ENCODE data around the gene NSMCE4A.
A peak's percentile ranks its signal among the peaks of the same experiment; 100 is the strongest.

NSMCE4A gene

DNA sequence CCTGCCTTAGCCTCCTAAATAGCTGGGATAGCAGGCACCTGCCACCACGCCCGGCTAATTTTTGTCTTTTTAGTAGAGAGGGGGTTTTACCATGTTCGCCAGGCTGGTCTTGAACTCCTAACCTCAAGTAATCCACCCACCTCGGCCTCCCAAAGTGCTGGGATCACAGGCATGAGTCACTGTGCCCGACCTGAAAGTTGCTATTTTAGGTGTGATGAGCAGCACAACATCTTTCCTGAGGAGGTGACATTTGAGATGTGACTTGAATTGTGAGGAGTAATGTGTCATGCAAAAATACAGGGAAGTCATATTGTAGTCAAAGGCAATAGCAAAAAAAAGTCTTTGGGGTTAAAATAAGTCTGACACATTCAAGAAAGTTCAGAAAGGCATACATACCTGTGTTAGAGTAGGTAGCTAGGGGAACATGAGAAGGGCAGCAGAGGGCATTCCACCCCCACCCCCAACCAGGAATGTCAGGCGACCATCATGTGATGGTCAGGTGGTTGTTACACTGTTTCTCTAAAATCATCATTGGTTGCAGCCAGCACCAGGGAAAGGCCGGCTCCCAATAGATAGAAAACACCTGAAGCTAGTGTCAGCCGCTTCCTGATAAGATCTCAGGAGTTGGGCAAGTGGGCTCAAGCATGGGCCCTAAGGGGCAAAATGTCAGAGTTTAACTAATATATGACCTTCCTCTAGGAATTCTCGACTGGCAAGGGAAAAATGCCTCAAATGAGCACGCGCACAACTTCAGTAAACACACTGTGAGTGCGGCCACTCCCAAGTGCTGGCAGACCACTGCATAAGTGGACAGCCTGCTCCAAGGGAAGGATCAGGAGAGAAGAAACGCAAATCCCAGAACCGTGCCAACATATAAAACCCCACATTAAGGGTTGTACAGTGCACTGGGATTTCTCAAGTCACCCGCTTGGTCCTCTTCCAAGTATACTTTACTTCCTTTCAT, 13.6 kb upstream of the NSMCE4A start, which contains the start of gene TACC2:
TACC2 (plus strand) TSS at position 803 of the 964 bp plus-strand sequence. CDS start 32,819 bp downstream, outside the sequence.
- no peak for DNase-seq

DNA sequence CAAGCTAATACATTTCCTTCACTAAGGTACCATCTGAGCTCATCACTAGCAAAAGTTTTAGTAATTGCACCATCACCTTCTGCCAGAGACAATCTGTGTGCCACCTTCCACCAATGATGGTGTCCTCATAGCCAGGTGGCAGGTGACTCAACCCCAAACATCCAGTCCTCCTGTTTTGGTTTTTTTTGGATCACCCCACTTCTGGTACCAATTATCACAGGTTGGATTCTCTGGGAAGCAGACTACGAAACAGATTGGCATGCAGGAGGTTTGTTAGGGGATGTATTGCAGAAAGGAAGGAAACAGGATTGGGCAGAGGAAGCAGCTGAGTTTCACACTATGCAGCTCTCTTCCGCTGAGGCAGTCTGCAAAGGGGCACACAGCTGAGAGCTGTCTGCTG, 9.4 kb upstream of the NSMCE4A start:
- DNase-seq: no peak

DNA sequence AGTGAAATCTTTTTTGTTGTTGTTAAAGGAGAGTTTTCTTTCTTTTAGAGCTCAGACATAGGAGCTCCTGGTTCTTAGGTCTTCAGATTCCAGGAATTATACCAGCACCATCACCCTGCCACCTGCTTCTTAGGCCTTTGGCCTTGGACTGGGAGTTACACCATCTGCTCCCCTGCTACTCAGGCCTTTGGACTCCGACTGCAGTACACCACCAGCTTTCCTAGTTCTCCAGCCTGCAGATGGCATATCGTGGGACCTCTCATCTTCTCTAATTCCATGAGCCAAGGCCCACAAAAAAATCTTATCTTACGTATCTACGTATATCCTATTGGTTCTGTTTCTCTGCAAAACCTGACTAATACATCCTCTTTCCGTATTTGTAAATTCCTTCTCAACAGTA, 8.8 kb upstream of the NSMCE4A start:
- no peak for DNase-seq

DNA sequence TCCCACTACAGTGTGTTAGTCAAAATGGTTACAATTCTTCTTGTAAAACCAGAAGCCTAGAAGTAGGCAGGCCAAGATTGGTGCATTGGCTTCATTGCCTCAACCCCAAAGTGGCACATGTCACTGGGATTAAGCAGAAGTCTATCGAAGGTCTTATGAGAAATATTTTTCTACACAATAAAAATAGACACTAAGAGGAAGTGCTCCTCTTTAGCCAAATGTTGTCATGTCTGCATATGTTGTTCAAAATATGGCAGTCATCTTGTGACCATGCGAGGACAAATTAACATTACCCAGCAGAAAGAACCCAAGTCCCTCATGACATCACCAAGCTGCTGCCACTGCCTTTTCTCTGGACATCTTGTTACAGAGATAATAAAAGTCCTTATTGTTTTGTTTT, 6.3 kb upstream of the NSMCE4A start:
- DNase-seq: no peak

DNA sequence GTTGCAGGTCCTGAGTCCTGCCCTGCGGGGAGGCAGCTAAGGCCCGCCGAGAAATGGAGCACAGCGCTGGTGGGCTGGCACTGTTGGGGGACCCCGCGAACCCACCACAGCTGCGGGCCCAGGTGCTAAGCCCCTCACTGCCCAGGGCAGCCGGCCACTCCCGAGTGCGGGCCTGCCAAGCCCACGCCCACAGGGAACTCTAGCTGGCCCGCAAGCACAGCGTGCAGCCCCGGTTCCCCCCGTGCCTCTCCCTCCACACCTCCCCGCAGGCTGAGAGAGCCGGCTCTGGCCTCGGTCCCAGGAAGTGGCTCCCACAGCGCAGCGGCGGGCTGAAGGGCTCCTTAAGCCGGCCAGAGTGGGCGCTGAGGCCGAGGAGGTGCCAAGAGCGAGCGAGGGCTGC, 3.5 kb upstream of the NSMCE4A start:
- no peak for DNase-seq

DNA sequence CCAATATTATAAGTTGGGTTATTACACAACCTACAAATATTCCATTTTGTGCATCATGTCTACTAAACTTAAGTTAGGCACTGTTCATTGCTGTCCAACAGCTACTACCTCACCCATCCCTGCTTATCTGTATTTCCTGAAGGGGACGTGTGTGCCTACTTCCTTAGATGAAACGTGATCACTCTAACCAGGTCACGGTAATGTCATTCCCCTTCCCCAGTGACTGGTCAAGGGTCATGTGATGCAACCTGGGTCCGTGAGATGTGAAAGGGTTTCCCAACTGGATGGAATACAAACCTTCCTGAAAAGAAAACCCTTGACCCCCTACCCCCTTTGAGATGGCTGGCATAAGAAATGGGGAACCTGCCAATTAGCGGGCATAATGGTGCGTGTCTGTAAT, 1.6 kb upstream of the NSMCE4A start:
- DNase-seq: no peak

DNA sequence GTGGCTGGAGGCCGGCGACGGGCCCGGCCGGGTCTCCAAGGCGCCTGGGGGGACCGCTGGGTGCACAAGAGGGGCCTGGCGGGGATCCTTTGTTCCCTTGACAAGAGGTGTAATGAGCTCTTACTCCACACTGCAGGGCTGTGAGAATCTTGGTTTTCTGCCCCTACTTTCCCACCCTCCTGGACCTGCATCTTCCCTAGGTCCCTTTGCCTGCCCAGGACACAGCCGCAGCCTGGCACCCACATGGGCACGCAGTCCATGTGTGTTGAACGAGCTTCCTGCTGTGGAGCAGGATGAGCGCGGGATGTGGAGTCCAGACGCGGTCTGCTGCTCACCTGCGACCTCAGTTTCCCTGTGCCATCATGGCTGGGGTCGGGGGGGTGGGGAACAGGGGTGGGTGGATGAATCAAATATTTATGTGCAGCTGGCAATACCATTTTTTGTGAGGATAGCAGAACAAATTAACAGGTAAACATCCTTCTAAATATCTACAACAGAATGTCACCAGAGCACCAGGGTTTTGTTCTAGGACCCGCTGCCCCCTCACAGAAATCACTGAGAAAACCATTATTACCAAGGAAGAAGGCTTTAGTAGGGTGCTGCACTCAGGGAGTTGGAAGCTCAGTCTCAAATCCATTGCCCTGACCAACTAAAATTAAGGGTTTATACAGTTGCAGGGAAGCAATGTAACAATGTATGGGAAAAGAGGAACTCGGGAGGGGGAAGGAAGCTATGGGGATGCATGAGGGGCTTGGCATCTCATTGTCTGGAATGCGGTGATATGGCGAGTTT, 474 bp upstream of the NSMCE4A start:
- peak in 5 of 56 donors; percentile 17 to 53 (median 42) for DNase-seq

DNA sequence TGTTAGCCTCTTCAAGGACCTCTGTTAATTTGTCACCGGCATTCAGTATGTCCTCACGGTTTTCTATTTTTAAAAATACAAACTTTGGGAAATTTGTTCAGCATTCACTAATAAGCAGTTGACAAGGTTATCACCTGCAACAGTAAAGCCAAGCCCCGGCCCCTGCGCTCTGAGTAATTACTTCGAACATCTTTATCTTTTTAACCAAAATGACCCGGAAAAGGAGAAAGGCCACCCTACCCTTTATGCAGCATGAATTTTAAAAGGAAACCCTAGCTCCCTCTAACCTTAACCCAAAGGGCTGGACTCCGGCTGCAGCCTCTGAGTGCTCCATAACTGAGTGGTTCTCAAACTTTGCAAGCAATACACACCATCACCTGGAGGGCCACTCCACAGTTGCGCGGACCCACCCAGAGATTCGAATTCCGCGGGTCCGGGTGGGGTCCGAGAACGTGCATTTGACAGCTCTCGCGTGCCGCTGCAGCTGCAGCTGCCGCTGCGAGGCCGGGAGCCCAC, 940 bp downstream of the NSMCE4A start:
- peak in 2 of 56 donors; percentile 24 to 30 for DNase-seq

DNA sequence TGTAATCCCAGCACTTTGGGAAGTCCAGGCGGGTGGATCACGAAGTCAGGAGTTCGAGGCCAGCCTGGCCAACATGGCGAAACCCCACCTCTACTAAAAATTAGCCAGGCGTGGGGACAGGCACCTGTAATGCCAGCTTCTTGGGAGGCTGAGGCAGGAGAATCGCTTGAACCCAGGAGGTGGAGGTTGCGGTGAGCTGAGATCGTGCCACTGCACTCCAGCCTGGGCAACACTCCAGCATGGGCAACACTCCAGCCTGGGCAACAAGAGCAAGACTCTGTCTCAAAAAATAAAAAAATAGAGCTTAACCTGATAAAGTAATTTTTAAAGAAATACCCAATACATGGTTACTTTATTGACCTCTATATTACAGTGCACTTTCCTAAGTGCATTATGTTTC, 5.9 kb downstream of the NSMCE4A start:
- peak in 1 of 56 donors; percentile 10 for DNase-seq

DNA sequence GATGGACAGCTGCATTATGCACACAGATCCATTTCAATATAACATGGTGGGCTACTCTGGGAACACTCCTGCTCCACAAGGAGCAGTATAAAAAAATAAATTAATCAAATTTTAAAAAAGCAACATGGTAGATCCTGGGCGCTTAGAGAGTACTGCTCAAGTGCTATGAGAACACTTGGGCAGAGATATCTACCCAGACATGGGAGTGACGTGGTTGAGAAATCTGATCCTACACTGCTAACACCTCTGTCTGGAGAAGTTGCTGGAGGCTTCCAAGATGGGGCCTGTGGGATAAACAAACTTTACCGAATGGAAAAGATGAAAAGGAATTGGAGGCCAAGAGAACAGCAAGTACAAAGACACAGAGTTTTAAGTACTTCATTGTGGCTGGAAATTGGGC, 9.0 kb downstream of the NSMCE4A start:
- no peak for DNase-seq

DNA sequence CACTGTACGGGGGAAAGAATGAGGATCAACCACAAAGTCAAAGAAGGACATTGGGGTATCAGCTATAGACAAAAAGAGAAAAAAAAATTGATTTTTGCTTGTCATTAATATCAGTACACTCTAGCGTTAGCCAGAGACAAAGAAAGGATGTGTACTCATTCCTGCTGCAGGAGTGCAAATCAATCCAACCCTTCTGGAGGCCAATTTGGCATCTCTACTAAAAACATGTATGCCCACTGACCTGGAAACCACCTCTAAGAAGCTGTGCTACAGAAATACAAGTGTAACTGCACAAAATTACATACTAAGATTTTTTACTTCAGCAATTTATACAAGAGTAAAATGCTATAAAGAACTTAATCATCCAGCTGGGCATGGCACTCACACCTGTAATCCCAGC, 13.6 kb downstream of the NSMCE4A start:
- DNase-seq: no peak

DNA sequence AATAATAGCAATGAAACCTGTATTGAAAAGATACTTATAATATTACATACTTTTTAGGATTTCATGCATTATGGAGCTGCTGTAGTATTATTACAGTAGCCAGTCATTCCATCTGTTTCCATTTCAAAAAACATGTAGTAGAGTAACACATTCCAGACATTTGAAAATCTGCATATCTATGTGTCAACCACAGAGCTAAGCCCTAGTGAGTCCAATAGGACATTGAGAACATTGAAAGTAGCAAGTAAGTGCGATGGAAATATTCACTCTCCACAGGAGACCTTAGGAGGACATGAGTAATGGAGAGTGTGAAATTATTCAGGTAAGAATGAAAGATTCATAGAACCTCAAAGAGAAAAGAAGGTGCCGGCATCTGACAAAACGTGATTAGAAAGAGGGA, 15.3 kb downstream of the NSMCE4A start:
- no peak for DNase-seq

DNA sequence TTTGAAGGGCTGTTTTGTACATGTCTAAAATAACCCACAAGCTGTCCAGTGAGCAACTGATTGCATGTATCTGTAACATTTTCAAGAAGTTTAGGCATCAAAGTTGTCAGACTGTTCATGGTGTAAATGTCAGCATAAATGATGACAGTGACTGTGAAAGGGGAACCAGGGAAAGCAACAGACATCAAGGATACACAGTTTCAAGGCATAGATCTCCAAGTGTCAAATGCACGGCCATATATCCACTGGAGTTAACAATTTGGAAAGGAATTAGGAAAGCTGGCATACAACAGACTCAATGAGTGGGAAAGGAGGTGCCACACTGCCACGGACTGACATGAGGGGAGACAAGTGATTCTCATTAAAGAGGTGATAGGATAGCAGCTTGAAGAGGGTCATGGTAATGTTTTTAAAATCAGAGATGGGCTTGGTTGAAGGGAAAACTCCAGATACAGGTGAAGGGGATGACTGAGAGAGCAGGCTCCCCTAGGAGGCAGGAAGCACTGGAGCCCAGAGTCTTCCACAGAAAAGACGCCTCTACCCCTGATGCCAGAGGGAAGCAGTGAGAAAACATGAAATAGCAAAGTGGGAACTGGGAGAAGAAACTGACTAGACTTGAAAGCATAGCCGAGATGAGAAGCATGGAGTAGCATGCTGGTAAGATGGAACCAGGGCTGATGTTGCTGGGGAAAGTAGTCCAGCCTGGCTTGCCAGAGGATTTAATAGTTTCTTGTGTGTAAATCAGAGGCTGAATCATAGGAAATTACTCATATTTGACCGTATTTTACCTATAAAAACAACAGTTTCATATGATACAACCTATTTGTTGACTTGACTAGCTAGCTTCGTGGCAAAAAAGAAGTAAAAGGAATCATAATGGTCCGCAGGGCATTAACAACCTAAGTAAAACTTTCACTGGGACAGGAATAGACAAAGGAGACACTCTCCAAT, 18.6 kb downstream of the NSMCE4A start:
- DNase-seq: no peak

DNA sequence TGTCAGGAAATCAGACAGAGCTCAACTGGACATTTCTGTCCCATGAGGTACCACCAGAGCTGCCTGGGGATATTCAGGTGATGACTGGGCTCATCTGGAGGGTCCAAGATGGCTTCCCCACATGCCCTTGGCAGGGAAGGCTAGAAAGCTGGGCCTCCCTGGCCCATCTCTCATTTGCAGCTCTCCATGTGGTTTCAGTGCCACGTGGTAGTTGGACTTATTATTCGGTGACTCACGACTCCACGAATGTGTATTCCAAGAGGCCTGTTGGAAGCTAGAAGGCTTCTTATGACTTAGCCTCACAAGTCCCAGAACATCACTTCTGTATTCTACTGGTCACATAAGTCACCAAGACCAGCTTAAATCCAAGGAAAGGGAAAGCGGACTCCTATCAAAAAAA, 22.8 kb downstream of the NSMCE4A start:
- DNase-seq: no peak

DNA sequence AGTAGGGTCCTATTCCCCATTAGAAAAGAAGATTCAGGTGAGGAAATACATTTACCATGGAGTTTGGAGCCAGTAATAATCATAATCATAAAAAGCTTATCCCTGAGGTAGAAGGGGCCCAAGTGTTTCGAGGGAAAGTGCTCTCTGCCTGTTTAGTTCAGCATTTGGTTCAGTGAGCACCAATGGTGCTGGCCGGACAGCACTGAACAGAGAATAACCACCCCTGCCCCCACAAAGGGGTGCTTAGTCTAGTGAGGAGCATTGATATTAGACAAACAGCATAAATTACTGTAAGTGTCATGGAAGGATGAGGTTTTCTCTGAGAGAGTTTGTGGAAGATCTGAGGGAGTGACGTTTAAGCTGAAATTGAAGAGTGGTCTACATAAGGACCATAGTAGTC, 25.6 kb downstream of the NSMCE4A start:
- no peak for DNase-seq

DNA sequence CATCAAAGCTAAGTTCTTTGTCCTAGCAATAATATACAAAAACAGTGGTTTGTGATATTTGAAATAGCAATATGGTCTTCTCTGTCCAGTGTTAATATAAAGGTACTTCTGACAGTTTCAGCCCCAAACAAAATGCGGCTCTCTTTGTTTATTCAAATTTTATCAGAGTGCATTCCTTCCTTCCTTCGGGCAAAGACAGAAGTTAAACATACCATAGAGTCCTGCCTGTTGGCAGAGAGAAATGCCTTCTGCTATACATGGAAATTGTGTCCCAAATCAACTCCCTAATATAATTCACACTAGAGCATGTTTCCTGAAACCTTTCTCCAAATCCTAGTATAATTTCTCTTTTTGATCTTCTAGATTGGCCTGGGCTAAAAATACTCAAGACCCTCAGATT, 26.0 kb downstream of the NSMCE4A start:
- DNase-seq: no peak

DNA sequence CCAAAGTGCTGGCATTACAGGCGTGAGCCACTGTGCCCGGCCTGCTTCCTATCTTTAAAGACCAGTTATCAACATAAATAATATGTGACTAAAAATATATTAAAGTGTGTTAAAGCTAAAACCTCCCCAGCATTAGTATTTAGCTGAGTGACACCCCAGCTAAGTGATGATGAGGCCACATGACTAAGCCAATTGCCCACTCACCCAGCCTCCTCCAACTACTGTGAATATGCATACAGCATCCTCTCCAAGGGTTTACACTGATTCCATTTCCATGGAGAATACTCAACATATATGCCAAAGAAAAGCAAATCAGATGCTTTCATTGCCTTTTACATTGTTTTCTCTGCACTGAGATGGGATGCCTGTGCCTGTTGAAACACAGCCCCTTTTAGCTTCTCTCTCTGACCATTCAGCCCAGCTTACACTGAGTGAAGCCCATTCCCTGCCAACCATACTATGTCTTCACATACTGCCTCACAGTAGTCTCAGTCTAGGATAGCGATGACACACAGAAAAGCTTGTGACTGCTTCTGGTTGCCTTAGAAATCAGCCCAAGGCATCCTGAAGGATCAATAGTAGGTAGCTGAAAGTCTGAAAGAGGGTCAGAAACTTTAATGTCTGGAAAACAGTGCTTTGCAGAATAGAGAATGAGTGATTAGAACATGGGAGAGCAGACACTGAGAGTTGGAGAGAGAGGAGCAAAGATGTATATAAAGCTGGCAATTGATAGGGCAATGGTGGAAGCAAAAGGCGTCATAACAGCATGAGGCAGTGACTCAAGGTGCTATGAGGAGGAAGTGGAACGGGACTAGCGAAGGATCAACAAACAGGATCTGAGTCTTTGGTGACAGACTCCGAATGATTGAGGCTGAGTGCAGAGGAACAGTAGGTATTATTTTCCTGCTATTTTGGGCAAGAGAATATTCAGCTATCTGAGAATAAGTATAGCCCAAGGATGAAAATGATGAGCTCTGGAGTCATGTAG, 27.4 kb downstream of the NSMCE4A start:
- peak in 2 of 56 donors; percentile 3 to 23 for DNase-seq

DNA sequence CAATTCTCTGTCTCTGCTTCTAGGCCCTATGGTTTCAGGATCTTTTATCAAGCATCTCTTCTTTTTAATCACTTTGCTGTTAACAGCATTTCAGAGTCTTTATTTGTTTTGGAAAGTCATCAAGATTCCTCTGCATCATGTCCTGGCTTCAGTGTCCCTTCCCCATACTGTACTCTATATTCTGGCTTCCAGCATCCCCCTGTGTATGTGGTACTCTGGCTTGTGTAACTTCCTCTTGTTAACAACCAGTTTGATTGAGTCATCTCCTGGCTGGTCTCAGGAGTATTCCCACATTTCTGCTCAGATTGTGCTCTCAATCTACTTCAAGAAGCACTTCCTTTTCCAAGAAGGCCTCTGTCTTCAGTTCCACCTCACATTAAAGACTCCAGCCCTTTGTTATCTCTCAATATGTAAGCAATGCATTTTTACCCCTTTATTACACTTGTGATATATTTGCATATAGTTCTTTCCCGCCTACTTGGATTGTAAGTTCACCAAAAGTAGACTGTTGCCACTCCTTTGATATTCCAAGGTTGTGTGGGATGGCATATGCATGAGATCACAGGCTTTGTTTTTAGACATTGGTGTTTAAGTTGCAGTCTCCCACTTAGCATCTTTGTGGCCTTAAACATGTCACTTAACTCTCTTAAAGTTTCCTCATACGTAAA, 32.1 kb downstream of the NSMCE4A start:
- DNase-seq: no peak

DNA sequence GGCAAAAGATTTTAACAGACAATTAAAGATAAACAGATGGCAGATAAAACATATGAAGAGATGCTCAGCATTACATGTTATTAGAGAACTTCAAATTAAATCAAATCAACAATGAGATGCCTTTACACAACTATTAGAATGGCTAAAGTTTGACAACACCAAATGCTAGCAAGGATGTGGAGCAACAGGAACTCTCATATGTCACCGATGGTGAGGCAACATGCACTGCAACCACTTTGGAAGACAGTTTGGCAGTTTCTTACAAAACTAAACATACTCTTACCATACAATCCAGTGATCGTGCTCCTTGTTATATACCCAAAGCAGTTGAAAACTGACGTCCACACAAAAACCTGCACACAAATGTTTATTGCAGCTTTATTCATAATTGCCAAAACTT, 33.5 kb downstream of the NSMCE4A start:
- no peak for DNase-seq
